Measurements from ENCODE around the gene TMEM221. TPM values are rescaled to one million over a fixed set of nuclear protein-coding genes. Genes with fewer than 3 reads are reported as not detected.

The TMEM221 gene
- total and polyA plus RNA-seq, 8 donors: 1.6 to 2.6 (median 2.0) TPM; not detected in 2

- peaks cover 18 to 60% of the 10 kb centered on the region in 2 donors for H3K4me1 ChIP-seq
- H3K27ac ChIP-seq: peak overlapping the region in 1 of 2 donors; percentile 53
- DNase-seq (no peak), ATAC-seq (no peak)
- intact Hi-C loops (cut with DNase I): no loop called here
- H3K36me3 ChIP-seq: no peaks in the 10 kb centered on the region
- H3K27me3 ChIP-seq: peaks cover 0 to 4% of the 10 kb centered on the region in 2 donors
- no peaks in the 10 kb centered on the region for H3K9me3 ChIP-seq
- no peak overlapping the region for H3K4me3 ChIP-seq
- TF ChIP-seq, protein P1, sequence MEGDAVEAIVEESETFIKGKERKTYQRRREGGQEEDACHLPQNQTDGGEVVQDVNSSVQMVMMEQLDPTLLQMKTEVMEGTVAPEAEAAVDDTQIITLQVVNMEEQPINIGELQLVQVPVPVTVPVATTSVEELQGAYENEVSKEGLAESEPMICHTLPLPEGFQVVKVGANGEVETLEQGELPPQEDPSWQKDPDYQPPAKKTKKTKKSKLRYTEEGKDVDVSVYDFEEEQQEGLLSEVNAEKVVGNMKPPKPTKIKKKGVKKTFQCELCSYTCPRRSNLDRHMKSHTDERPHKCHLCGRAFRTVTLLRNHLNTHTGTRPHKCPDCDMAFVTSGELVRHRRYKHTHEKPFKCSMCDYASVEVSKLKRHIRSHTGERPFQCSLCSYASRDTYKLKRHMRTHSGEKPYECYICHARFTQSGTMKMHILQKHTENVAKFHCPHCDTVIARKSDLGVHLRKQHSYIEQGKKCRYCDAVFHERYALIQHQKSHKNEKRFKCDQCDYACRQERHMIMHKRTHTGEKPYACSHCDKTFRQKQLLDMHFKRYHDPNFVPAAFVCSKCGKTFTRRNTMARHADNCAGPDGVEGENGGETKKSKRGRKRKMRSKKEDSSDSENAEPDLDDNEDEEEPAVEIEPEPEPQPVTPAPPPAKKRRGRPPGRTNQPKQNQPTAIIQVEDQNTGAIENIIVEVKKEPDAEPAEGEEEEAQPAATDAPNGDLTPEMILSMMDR (IDR thresholded peaks at IDR 0.05): no peak
Measured at GRCh38 chr19:17473041-17473440, 24.6 kb upstream of the TMEM221 start.

DNA sequence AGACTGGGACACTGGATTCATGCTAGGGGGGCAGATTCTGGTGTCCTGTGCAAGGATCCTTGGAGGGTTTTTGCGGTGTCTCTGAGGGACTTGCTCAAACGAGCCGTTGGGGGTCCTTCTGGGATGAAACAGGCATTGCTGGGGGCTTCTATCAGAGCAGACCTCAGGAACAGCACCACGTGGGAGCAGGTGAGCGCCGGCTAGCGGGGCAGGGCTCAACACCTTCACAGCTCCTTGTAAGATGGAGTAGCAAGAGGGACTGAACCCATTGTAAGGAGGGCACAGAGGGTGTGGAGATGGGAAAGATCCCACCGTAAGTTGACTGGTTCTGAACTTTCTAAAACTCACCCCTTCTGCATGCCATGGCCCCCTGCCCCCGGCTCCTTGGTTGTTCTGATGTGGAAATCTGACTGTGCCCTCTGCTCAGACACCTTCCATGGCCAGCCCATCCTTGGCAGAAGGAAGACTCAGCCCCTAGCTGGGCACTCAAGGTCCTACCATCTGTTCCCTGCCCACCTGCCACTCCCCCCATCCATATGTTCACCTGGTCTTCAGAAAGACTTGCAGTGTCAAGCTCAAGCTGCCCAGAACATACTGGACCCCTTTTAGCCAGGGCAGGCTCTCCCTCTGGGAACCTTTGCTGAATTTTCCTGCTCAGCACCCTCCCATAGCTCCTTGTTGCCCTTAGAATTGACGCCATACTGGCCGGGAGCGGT, 23.1 kb upstream of the TMEM221 start:
- TF ChIP-seq, protein P1 (IDR thresholded peaks at IDR 0.05): no peak
- DNase-seq: no peak
- Histone ChIP-seq H3K4me1 (peaks cover 18 to 66% of the 10 kb centered on the region in 2 donors), H3K27me3 (peaks cover 0 to 4% of the 10 kb centered on the region in 2 donors), H3K9me3 (no peaks in the 10 kb centered on the region), H3K36me3 (no peaks in the 10 kb centered on the region), H3K27ac (no peak overlapping the region), H3K4me3 (peak overlapping the region; percentile 73 to 81)
- ATAC-seq: no peak
- intact Hi-C loops (cut with DNase I): no loop called here

DNA sequence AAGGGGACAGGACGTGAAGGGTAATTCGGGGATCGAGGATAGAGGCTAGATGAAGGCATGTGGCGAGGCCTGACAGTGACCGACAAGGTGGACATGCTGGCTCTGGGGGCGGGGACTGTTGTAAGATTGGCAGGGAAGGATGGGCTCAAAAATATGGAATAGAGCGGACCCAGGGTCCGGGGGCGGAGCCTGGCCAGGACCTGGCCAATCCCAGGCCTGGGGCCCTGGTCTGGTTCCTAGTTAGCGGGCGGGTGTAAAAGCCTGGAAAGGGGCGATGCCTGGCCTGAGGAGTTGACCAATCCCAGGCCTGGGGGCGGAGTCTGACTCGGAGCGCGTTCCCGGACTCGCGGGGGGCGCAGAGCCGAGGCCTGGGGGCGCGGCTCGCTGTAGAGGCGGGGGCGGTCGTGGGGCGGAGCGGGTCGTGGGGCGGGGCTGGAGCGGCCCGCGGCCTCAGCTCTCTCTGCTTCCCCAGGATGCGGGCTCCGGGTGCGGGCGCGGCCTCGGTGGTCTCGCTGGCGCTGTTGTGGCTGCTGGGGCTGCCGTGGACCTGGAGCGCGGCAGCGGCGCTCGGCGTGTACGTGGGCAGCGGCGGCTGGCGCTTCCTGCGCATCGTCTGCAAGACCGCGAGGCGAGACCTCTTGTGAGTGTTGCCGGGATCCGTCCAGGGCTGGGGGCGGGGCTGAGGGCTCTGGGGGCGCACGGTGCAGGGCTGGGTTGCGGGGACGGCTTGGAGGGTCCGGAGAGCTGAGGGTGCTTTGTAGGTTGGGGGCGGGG, 21.8 kb upstream of the TMEM221 start, which contains the start of gene SLC27A1:
Gene SLC27A1 (plus strand): TSS at position 457 of the 774 bp plus-strand sequence. CDS start 17 bp downstream, at position 474.
- Histone ChIP-seq H3K36me3 (no peaks in the 10 kb centered on the region), H3K27ac (peak within 1 kb of the TSS; percentile 78 to 82), H3K9me3 (no peaks in the 10 kb centered on the region), H3K27me3 (peaks cover 0 to 4% of the 10 kb centered on the region in 2 donors), H3K4me1 (peaks cover 11 to 59% of the 10 kb centered on the region in 2 donors), H3K4me3 (peak within 1 kb of the TSS; percentile 73 to 81)
- TF ChIP-seq, protein P1 (IDR thresholded peaks at IDR 0.05): no peak
- ATAC-seq (peak; percentile 89), DNase-seq (peak; percentile 97 to 100 (median 99))
- intact Hi-C loops (cut with DNase I): no loop called here

DNA sequence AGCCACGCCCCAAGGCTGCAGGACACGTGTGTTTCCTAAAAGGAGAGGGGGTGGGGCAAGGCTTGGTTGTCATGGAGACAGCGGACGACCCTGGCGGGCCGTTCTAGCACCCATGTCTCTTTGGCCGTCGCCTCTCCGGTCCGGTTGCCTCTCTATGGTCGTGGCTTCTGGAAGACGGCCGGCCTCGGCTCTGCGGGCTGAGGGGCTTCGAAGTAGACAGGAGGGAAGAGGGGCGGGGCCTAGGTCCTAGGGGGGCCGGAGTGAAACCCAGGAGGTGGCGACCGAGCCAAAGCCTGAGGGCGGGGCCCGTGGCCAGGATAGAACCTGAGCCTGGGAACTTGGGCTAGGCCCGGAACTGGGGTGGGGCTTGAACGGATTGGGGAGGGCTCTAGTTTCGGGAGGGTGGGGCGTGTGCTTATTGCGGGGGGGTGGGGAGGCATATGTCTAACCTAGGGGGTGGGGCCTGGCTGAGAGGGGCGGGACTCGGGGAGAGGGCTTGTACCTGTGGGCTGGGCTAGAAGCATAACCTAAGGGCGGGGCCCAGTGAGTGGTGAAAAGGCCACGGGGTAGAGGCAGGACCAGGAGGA, 21.1 kb upstream of the TMEM221 start:
- Histone ChIP-seq H3K27ac (peak overlapping the region; percentile 78 to 82), H3K9me3 (no peaks in the 10 kb centered on the region), H3K36me3 (no peaks in the 10 kb centered on the region), H3K4me1 (peaks cover 8 to 56% of the 10 kb centered on the region in 2 donors), H3K4me3 (peak overlapping the region; percentile 73 to 81), H3K27me3 (peaks cover 0 to 4% of the 10 kb centered on the region in 2 donors)
- TF ChIP-seq, protein P1 (IDR thresholded peaks at IDR 0.05): no peak
- intact Hi-C loops (cut with DNase I): no loop called here
- ATAC-seq (peak; percentile 83), DNase-seq (peak; percentile 92 to 97 (median 96))
